ENCODE data around the gene MINPP1. TPM values are rescaled to one million over a fixed set of nuclear protein-coding genes. Genes with fewer than 3 reads are reported as not detected.

The MINPP1 gene
- total RNA-seq, 1 experiment from 2014 or later, result 22.1 TPM

GRCh38 chr10:87575851-87576250 is 71.2 kb downstream of the MINPP1 start:
- BruUV-seq (replicated peaks), result no TSS peak
- RAD21 ChIA-PET (ENCODE audit: low non-redundant PET in 1 of 2, low total read pairs in 2 of 2, uncharacterized antibody in 2 of 2, unreplicated experiment in 2 of 2), result no interaction called here
- TF ChIP-seq ELF1 (IDR thresholded peaks at IDR 0.05; ENCODE audit: borderline replicate concordance, low read depth) (no peak), TCF7L2 (IDR thresholded peaks at IDR 0.05; ENCODE audit: borderline replicate concordance, extremely low read depth, insufficient read depth, insufficient read length) (no peak), JUND (IDR thresholded peaks at IDR 0.05) (no peak), EGR1 (IDR thresholded peaks at IDR 0.05; ENCODE audit: low read depth) (no peak), ATF3 (IDR thresholded peaks at IDR 0.05) (no peak), MAX (IDR thresholded peaks at IDR 0.05) (no peak), SIN3A (IDR thresholded peaks at IDR 0.05; ENCODE audit: low read depth) (no peak), CEBPB (IDR thresholded peaks at IDR 0.05; ENCODE audit: low read depth) (no peak), SRF (IDR thresholded peaks at IDR 0.05; ENCODE audit: low read depth) (no peak), EZH2phosphoT487 (IDR thresholded peaks at IDR 0.05; ENCODE audit: borderline replicate concordance) (no peak)

GRCh38 chr10:87578160-87578841 is 73.6 kb downstream of the MINPP1 start:
- H4K20me1 ChIP-seq (ENCODE audit: insufficient read depth), result no peaks in the 10 kb centered on the region
- H3K4me2 ChIP-seq (ENCODE audit: low read length), result no peak overlapping the region
- no peak for ATAC-seq
- no peaks in the 10 kb centered on the region for H3K36me3 ChIP-seq (ENCODE audit: control insufficient read depth in 1 of 2, insufficient read depth in 2 of 2, low read length in 2 of 2)
- no peak overlapping the region for H2AFZ ChIP-seq (ENCODE audit: low read depth, low read length, poor library complexity, severe bottlenecking)
- H3K27me3 ChIP-seq (ENCODE audit: insufficient read depth, low read length), result no peaks in the 10 kb centered on the region
- intact Hi-C loops (cut with micrococcal nuclease), result no loop called here
- no peak overlapping the region for H3K4me3 ChIP-seq (replicated peaks in 1 of 2; ENCODE audit: low read depth in 1 of 2, low read length in 2 of 2)
- no peak overlapping the region for H3K9ac ChIP-seq (ENCODE audit: low read length)
- H3K79me2 ChIP-seq (ENCODE audit: insufficient read depth, low read length), result no peaks in the 10 kb centered on the region
- ChIA-PET RAD21 (ENCODE audit: low non-redundant PET in 1 of 2, low total read pairs in 2 of 2, uncharacterized antibody in 2 of 2, unreplicated experiment in 2 of 2) (no interaction called here), POLR2A (no interaction called here), CTCF (no interaction called here)
- no TSS peak for BruUV-seq (replicated peaks)
- TF ChIP-seq ZFX (IDR thresholded peaks at IDR 0.05), result no peak
- no peak for TF ChIP-seq RAD21 (IDR thresholded peaks at IDR 0.05; ENCODE audit: low read depth)
- TF ChIP-seq ATF3 (IDR thresholded peaks at IDR 0.05), result no peak
- TF ChIP-seq JUND (IDR thresholded peaks at IDR 0.05), result no peak
- TF ChIP-seq CTCF (IDR thresholded peaks at IDR 0.05 in 2 of 3, conservative IDR thresholded peaks at IDR 0.05 in 1 of 3; ENCODE audit: borderline replicate concordance in 1 of 3, insufficient read depth in 1 of 3, low read depth in 2 of 3, low read length in 2 of 3), result no peak
- no peak for TF ChIP-seq POLR2AphosphoS5 (IDR thresholded peaks at IDR 0.05; ENCODE audit: low read depth, low read length)
- TF ChIP-seq EZH2phosphoT487 (IDR thresholded peaks at IDR 0.05; ENCODE audit: borderline replicate concordance), result no peak
- no peak for TF ChIP-seq YY1 (IDR thresholded peaks at IDR 0.05; ENCODE audit: extremely low read depth, insufficient replicate concordance, low read depth, low read length)
- TF ChIP-seq ZNF274 (IDR thresholded peaks at IDR 0.05; ENCODE audit: low read depth, low read length), result no peak
- TF ChIP-seq EZH2 (IDR thresholded peaks at IDR 0.05), result no peak
- no peak for TF ChIP-seq SRF (IDR thresholded peaks at IDR 0.05; ENCODE audit: low read depth)
- no peak for TF ChIP-seq SIN3A (IDR thresholded peaks at IDR 0.05; ENCODE audit: low read depth)
- TF ChIP-seq EGR1 (IDR thresholded peaks at IDR 0.05; ENCODE audit: low read depth), result no peak
- no peak for TF ChIP-seq ELF1 (IDR thresholded peaks at IDR 0.05; ENCODE audit: borderline replicate concordance, low read depth)
- no peak for DNase-seq (ENCODE audit: low read depth, low spot score)
- no peaks in the 10 kb centered on the region for H3K9me2 ChIP-seq (ENCODE audit: insufficient read depth)
- H3K27ac ChIP-seq (ENCODE audit: low read depth, low read length), result no peak overlapping the region
- H3K9me3 ChIP-seq (ENCODE audit: control insufficient read depth in 1 of 2, insufficient read depth in 1 of 2, low read depth in 1 of 2, low read length in 2 of 2), result no peaks in the 10 kb centered on the region
- H3K4me1 ChIP-seq (ENCODE audit: control insufficient read depth in 1 of 2, insufficient read depth in 2 of 2, low read length in 2 of 2), result peaks cover 0 to 6% of the 10 kb centered on the region in 2 experiments; a peak in 1 of 4 replicates

More at GRCh38 chr10:87575851-87576250, 71.2 kb downstream of the MINPP1 start:
- ChIA-PET CTCF (no interaction called here), POLR2A (no interaction called here)
- no peak overlapping the region for H3K9ac ChIP-seq (ENCODE audit: low read length)
- no peaks in the 10 kb centered on the region for H3K27me3 ChIP-seq (ENCODE audit: insufficient read depth, low read length)
- H2AFZ ChIP-seq (ENCODE audit: low read depth, low read length, poor library complexity, severe bottlenecking), result no peak overlapping the region
- H3K4me3 ChIP-seq (replicated peaks in 1 of 2; ENCODE audit: low read depth in 1 of 2, low read length in 2 of 2), result no peak overlapping the region
- intact Hi-C loops (cut with micrococcal nuclease), result no loop called here
- no peaks in the 10 kb centered on the region for H3K79me2 ChIP-seq (ENCODE audit: insufficient read depth, low read length)
- no peaks in the 10 kb centered on the region for H3K9me3 ChIP-seq (ENCODE audit: control insufficient read depth in 1 of 2, insufficient read depth in 1 of 2, low read depth in 1 of 2, low read length in 2 of 2)
- no peak overlapping the region for H3K4me2 ChIP-seq (ENCODE audit: low read length)
- H3K9me2 ChIP-seq (ENCODE audit: insufficient read depth), result no peaks in the 10 kb centered on the region
- H3K27ac ChIP-seq (ENCODE audit: low read depth, low read length), result no peak overlapping the region
- no peak for DNase-seq (ENCODE audit: low read depth, low spot score)
- H3K4me1 ChIP-seq (ENCODE audit: control insufficient read depth in 1 of 2, insufficient read depth in 2 of 2, low read length in 2 of 2), result peaks cover 0 to 6% of the 10 kb centered on the region in 2 experiments; a peak in 1 of 4 replicates
- ATAC-seq, result no peak
- H3K36me3 ChIP-seq (ENCODE audit: control insufficient read depth in 1 of 2, insufficient read depth in 2 of 2, low read length in 2 of 2), result no peaks in the 10 kb centered on the region
- no peaks in the 10 kb centered on the region for H4K20me1 ChIP-seq (ENCODE audit: insufficient read depth)
